Cardiac muscle cell (in vitro differentiated cells and primary cell): ENCODE results near the gene SPRED2. TPM values are rescaled to one million over a fixed set of nuclear protein-coding genes. Genes with fewer than 3 reads are reported as not detected.

Experiments
- DNase-seq, 2 donors: peaks; one replicate each; pipeline versions ENCODE4 v3.0.0 to v3.0.0-alpha.2; 2010 to 2017; ENCODE audit warnings: low read depth in 1 of 2, low spot score in 1 of 2
- H3K27ac ChIP-seq: fragments of 200-600 bp; sonication (generic); 2 replicates; pipeline ENCODE4 v1.5.1; 2016
- H3K27me3 ChIP-seq: fragments of 200-600 bp; sonication (generic); 2 replicates; pipeline ENCODE4 v1.6.0; 2016; ENCODE audit warnings: control low read depth
- H3K36me3 ChIP-seq: fragments of 200-600 bp; sonication (generic); 2 replicates; pipeline ENCODE4 v1.5.1; 2016; ENCODE audit warnings: control low read depth
- H3K4me1 ChIP-seq: fragments of 200-600 bp; sonication (generic); 2 replicates; pipeline ENCODE4 v1.8.1; 2017; ENCODE audit warnings: low read depth, mild to moderate bottlenecking, mixed run types
- H3K4me3 ChIP-seq: fragments of 200-600 bp; sonication (generic); 2 replicates; pipeline ENCODE4 v1.5.1; 2016; ENCODE audit warnings: mild to moderate bottlenecking
- H3K9me3 ChIP-seq: fragments of 200-600 bp; sonication (generic); 2 replicates; pipeline ENCODE4 v1.5.1; 2017; ENCODE audit warnings: low read depth, mild to moderate bottlenecking, control low read depth
- CTCF ChIP-seq: IDR thresholded peaks from 2 replicates; pipeline ENCODE4 v1.5.1; 2012; ENCODE audit warnings: low read depth, mild to moderate bottlenecking, low read length
- polyA plus RNA-seq: library from polyadenylated mRNA; unstranded; fragments of >200 nt; fragmentation: Nextera tagmentation; extraction: Ambion mirVana; gene quantifications from 2 replicates; pipeline ENCODE4 v1.2.1, GENCODE V29; 2016
- total RNA-seq: library from RNA; depleted of rRNA; stranded (reverse); fragments of >200 nt; gene quantifications from 2 replicates; pipeline ENCODE4 v1.2.3, GENCODE V29; 2016

Gene SPRED2
- total and polyA plus RNA-seq, 2 experiments from 2014 or later: 11.7 to 18.9 TPM

- H3K4me1 ChIP-seq: no peaks in the 10 kb centered on the region
- no peaks in the 10 kb centered on the region for H3K36me3 ChIP-seq
- no peak for DNase-seq
- H3K4me3 ChIP-seq: no peak overlapping the region
- no peaks in the 10 kb centered on the region for H3K9me3 ChIP-seq
- no peak overlapping the region for H3K27ac ChIP-seq
- no peak for TF ChIP-seq CTCF
- H3K27me3 ChIP-seq: no peaks in the 10 kb centered on the region
These were observed 68.3 kb downstream of the SPRED2 start for GRCh38 chr2:65363879-65364666.

- Histone ChIP-seq H3K4me1 (peaks cover 16% of the 10 kb centered on the region), H3K27me3 (no peaks in the 10 kb centered on the region), H3K9me3 (no peaks in the 10 kb centered on the region), H3K4me3 (no peak overlapping the region), H3K36me3 (no peaks in the 10 kb centered on the region), H3K27ac (no peak overlapping the region)
- TF ChIP-seq CTCF: no peak
- no peak for DNase-seq
These were observed 70.8 kb downstream of the SPRED2 start for GRCh38 chr2:65361623-65362022.

- Histone ChIP-seq H3K4me1 (peaks cover 16% of the 10 kb centered on the region), H3K4me3 (no peak overlapping the region), H3K36me3 (no peaks in the 10 kb centered on the region), H3K27ac (no peak overlapping the region), H3K9me3 (no peaks in the 10 kb centered on the region), H3K27me3 (no peaks in the 10 kb centered on the region)
- no peak for DNase-seq
- TF ChIP-seq CTCF: no peak
These were observed 72.0 kb downstream of the SPRED2 start for GRCh38 chr2:65360441-65360840.

- Histone ChIP-seq H3K4me3 (no peak overlapping the region), H3K4me1 (peaks cover 16% of the 10 kb centered on the region), H3K36me3 (no peaks in the 10 kb centered on the region), H3K27ac (no peak overlapping the region), H3K27me3 (no peaks in the 10 kb centered on the region), H3K9me3 (no peaks in the 10 kb centered on the region)
- no peak for DNase-seq
- no peak for TF ChIP-seq CTCF
These were observed 73.6 kb downstream of the SPRED2 start for GRCh38 chr2:65358678-65359400.

- Histone ChIP-seq H3K4me3 (no peak overlapping the region), H3K36me3 (no peaks in the 10 kb centered on the region), H3K27ac (no peak overlapping the region), H3K27me3 (no peaks in the 10 kb centered on the region), H3K4me1 (peaks cover 18% of the 10 kb centered on the region), H3K9me3 (no peaks in the 10 kb centered on the region)
- no peak for TF ChIP-seq CTCF
- peak in 1 of 2 donors; percentile 42 for DNase-seq
These were observed 74.5 kb downstream of the SPRED2 start for GRCh38 chr2:65357959-65358294.
